ENCODE measurements around the gene STARD13. TPM values are rescaled to one million over a fixed set of nuclear protein-coding genes. Genes with fewer than 3 reads are reported as not detected.
"Not testable (repeated sequence)": the region's sequence is repeated elsewhere in the genome, so short reads cannot be mapped to it uniquely, and the experiment has no call there.

Gene STARD13
- total RNA-seq, 1 experiment from 2014 or later = 19.2 TPM

GRCh38 chr13:33249894-33250293 is 35.7 kb downstream of the STARD13 start:
- no peak for DNase-seq
- Histone ChIP-seq H3K4me3 (no peak overlapping the region), H3K27me3 (no peaks in the 10 kb centered on the region), H3K9me3 (peaks cover 2% of the 10 kb centered on the region; the same call in 1 of the 2 replicates), H3K36me3 (peaks cover 56% of the 10 kb centered on the region)

GRCh38 chr13:33249066-33249465 is 36.5 kb downstream of the STARD13 start:
- H3K4me3 ChIP-seq = no peak overlapping the region
- peaks cover 59% of the 10 kb centered on the region for H3K36me3 ChIP-seq
- no peaks in the 10 kb centered on the region for H3K27me3 ChIP-seq
- peaks cover 2% of the 10 kb centered on the region; the same call in 1 of the 2 replicates for H3K9me3 ChIP-seq
- no peak for DNase-seq

GRCh38 chr13:33245505-33246158 is 39.9 kb downstream of the STARD13 start:
- no peak for DNase-seq
- Histone ChIP-seq H3K27me3 (no peaks in the 10 kb centered on the region), H3K9me3 (peaks cover 10% of the 10 kb centered on the region), H3K36me3 (peaks cover 65% of the 10 kb centered on the region), H3K4me3 (no peak overlapping the region)

- no peaks in the 10 kb centered on the region for H3K27me3 ChIP-seq
- H3K36me3 ChIP-seq = peaks cover 71% of the 10 kb centered on the region
- H3K9me3 ChIP-seq = peaks cover 15% of the 10 kb centered on the region
- no peak for DNase-seq
- H3K4me3 ChIP-seq = no peak overlapping the region
Observed at GRCh38 chr13:33244907-33245287, 40.7 kb downstream of the STARD13 start.

GRCh38 chr13:33244210-33244906 is 41.2 kb downstream of the STARD13 start:
- Histone ChIP-seq H3K4me3 (no peak overlapping the region), H3K36me3 (peaks cover 71% of the 10 kb centered on the region), H3K27me3 (no peaks in the 10 kb centered on the region), H3K9me3 (peaks cover 20% of the 10 kb centered on the region)
- DNase-seq = no peak

GRCh38 chr13:33242984-33243617 is 42.5 kb downstream of the STARD13 start:
- Histone ChIP-seq H3K36me3 (peaks cover 71% of the 10 kb centered on the region), H3K9me3 (peaks cover 26% of the 10 kb centered on the region), H3K27me3 (no peaks in the 10 kb centered on the region), H3K4me3 (no peak overlapping the region)
- DNase-seq = no peak

- H3K27me3 ChIP-seq, DNase-seq, H3K4me3 ChIP-seq: not testable (repeated sequence)
- Histone ChIP-seq H3K9me3 (peaks cover 26% of the 10 kb centered on the region), H3K36me3 (peaks cover 72% of the 10 kb centered on the region)
Observed at GRCh38 chr13:33242372-33242771, 43.2 kb downstream of the STARD13 start.

DNA sequence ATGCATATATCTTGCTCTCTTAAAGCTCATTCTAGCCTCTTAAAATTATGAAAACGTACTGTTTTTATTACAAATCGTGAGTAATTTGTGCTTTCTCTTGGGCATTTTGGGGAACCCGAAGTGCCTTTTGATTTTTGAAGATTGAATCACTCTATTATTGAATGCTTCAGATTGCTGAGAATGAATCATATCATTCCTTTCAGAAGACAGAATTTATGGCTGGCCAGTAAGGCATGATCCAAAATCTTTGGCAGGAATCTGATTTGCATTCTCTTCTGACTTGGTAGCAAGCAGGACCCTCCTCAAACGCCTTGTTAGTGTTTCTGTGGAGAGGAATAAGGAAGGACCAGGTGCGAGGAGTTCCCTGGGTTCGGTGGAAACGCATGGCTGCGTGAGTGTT is 49.5 kb downstream of the STARD13 start:
- Histone ChIP-seq H3K36me3 (peaks cover 80% of the 10 kb centered on the region), H3K9me3 (peaks cover 35% of the 10 kb centered on the region), H3K4me3 (no peak overlapping the region), H3K27me3 (no peaks in the 10 kb centered on the region)
- peak; percentile 61 for DNase-seq

DNA sequence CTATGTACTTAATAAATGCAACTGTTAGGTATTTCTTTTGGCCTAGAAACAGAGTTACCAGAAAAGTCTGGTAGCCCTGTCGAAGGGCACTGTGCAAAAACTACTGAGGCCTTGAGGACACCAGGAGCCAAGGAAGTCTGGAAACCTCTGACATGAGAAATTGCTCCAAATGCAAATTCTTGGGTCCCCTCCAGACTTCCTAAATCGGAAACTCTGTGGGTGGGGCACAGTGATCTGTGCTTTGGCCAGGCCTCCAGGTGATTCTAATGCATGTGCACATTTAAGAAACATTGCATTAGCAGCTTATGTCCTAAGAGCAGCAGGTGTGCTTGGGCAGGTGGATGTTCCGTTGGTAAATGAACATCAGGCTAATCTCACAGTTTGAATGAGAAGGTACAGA is 50.0 kb downstream of the STARD13 start:
- H3K36me3 ChIP-seq = peaks cover 78% of the 10 kb centered on the region
- no peak overlapping the region for H3K4me3 ChIP-seq
- peaks cover 31% of the 10 kb centered on the region for H3K9me3 ChIP-seq
- no peaks in the 10 kb centered on the region for H3K27me3 ChIP-seq
- peak; percentile 53 for DNase-seq

DNA sequence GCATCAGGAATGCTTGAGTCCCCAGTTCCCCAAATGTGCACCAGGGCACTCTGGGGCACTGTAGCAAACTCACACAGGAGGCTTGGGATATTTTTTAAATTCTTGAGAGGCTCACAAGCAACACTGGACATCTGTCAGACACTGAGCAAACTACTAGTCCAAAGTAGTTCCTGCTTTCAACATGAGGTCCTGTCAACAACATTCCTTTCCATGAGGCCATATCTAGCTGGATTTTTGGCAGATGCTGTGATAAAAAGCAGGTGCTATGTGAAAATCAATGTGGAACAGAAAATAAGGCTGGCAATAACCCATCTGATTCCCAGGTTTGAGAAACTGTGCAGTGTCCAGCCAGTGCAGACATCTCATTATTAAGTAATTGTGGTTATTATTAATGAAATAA is 50.5 kb downstream of the STARD13 start:
- Histone ChIP-seq H3K4me3 (no peak overlapping the region), H3K9me3 (peaks cover 28% of the 10 kb centered on the region), H3K27me3 (no peaks in the 10 kb centered on the region), H3K36me3 (peaks cover 75% of the 10 kb centered on the region)
- no peak for DNase-seq

DNA sequence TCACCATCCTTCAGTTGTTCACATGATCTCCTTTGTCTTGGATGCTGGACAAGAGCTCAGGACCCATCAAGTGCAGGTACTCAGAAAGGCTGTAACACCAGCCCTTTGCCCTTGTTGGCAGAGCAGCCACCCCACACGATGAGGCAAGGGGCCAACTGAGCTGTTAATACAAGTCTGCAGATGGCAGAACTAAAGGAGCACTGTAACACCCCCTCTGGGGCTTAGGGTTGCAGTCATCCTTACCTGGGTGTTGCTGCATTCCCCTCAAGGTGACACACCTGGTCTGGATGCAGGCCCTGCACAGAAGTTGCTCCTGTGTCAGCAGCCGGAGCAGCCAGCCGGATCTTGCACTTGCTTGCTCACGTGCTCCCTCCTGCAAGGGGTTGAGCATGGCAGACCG is 52.0 kb downstream of the STARD13 start:
- no peaks in the 10 kb centered on the region for H3K27me3 ChIP-seq
- H3K9me3 ChIP-seq = peaks cover 15% of the 10 kb centered on the region

GRCh38 chr13:33232883-33233282 is 52.7 kb downstream of the STARD13 start:
- no peak overlapping the region for H3K4me3 ChIP-seq
- no peaks in the 10 kb centered on the region for H3K27me3 ChIP-seq
- H3K9me3 ChIP-seq = peaks cover 13% of the 10 kb centered on the region
- DNase-seq = no peak
- peaks cover 60% of the 10 kb centered on the region for H3K36me3 ChIP-seq

More for the DNA sequence above, 52.0 kb downstream of the STARD13 start:
- H3K4me3 ChIP-seq = no peak overlapping the region
- DNase-seq = no peak
- peaks cover 65% of the 10 kb centered on the region for H3K36me3 ChIP-seq

DNA sequence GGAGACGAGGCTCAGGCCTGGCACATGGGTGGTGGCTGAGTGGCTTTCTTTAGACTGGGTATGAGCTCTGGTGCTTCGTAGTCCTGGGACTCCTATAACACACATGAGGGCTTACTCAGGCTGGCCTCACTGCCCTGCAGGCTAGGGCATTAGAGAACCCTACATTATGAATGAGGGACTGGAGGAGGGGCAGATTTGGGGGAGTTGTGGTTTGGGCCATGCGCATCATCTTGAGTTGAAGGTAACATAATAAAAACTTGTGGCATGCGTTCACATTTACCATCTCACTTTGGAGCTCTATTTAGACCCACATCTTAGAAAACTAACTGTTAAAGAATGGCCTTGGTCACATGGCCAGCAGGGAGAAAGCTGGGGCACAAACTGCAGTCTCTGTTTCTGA is 54.2 kb downstream of the STARD13 start:
- H3K36me3 ChIP-seq = peaks cover 51% of the 10 kb centered on the region
- H3K9me3 ChIP-seq = peaks cover 13% of the 10 kb centered on the region
- DNase-seq = no peak

GRCh38 chr13:33230178-33230881 is 55.2 kb downstream of the STARD13 start:
- H3K9me3 ChIP-seq = peaks cover 13% of the 10 kb centered on the region
- H3K4me3 ChIP-seq = no peak overlapping the region
- no peaks in the 10 kb centered on the region for H3K27me3 ChIP-seq
- peak; percentile 61 for DNase-seq
- peaks cover 60% of the 10 kb centered on the region for H3K36me3 ChIP-seq

More for the DNA sequence above, 54.2 kb downstream of the STARD13 start:
- Histone ChIP-seq H3K27me3 (no peaks in the 10 kb centered on the region), H3K4me3 (no peak overlapping the region)

GRCh38 chr13:33229446-33230177 is 55.9 kb downstream of the STARD13 start:
- Histone ChIP-seq H3K27me3 (no peaks in the 10 kb centered on the region), H3K36me3 (peaks cover 61% of the 10 kb centered on the region), H3K4me3 (no peak overlapping the region), H3K9me3 (peaks cover 18% of the 10 kb centered on the region)
- no peak for DNase-seq

DNA sequence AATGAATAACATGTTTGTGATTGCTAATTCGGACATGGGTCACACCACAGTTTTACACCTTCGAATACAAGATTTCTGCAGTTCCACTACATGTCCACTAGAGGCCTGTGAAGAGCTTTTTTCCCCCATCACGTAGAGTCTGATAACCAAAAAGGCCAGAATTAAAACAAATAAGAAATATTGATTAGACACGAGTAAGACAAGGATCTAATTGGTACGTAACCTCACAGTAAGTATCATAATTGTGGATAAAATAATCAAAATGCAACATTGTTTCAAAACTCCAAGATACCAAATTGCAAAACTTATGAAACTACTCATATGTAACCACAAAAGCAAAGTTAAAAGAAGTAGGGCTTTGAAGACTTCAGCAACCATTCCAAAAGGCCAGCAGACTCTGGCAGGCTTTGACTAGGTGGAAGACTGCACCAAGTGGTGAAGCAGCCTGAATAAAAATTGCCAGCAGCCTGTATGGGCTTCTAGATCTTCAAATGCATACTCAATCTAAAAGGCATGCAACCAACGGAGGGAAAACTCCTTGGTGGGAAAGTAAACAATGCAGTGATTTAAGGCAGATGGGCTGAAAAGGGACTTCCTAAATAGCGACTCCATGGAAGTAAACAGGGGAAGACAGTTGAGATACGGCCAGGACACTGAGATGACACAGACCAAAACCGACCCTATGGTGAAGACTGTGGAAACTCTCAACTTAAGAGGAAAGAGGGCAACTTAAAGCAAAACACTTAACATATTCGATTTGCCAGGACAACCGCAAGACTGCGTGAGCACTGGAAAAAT is 56.7 kb downstream of the STARD13 start:
- peak; percentile 31 for DNase-seq
- no peak overlapping the region for H3K4me3 ChIP-seq

More for the DNA sequence above, 56.7 kb downstream of the STARD13 start:
- H3K9me3 ChIP-seq = peaks cover 24% of the 10 kb centered on the region
- H3K36me3 ChIP-seq = peaks cover 61% of the 10 kb centered on the region
- no peaks in the 10 kb centered on the region for H3K27me3 ChIP-seq
